G401 (cell line): ENCODE measurements around the gene CNNM3. TPM values are rescaled to one million over a fixed set of nuclear protein-coding genes. Genes with fewer than 3 reads are reported as not detected.
"Not testable (repeated sequence)": the region's sequence is repeated elsewhere in the genome, so short reads cannot be mapped to it uniquely, and the experiment has no call there.

ENCODE experiments used
- DNase-seq: peaks from one replicate; pipeline ENCODE4 v3.0.0-alpha.2; 2015; ENCODE audit warnings: low spot score
- in situ Hi-C: cut with HindIII; loops from 2 replicates; pipeline ENCODE4 v1.10.0; 2016; ENCODE audit warnings: low sequenced_read_pairs, mixed read lengths
- total RNA-seq: library from RNA; depleted of rRNA; stranded (reverse); fragments of >200 nt; shearing (Covaris generic); gene quantifications from 2 replicates; pipeline ENCODE4 v1.2.3, GENCODE V29; 2014

The CNNM3 gene
- total RNA-seq, 1 experiment from 2014 or later: 15.9 TPM

DNA sequence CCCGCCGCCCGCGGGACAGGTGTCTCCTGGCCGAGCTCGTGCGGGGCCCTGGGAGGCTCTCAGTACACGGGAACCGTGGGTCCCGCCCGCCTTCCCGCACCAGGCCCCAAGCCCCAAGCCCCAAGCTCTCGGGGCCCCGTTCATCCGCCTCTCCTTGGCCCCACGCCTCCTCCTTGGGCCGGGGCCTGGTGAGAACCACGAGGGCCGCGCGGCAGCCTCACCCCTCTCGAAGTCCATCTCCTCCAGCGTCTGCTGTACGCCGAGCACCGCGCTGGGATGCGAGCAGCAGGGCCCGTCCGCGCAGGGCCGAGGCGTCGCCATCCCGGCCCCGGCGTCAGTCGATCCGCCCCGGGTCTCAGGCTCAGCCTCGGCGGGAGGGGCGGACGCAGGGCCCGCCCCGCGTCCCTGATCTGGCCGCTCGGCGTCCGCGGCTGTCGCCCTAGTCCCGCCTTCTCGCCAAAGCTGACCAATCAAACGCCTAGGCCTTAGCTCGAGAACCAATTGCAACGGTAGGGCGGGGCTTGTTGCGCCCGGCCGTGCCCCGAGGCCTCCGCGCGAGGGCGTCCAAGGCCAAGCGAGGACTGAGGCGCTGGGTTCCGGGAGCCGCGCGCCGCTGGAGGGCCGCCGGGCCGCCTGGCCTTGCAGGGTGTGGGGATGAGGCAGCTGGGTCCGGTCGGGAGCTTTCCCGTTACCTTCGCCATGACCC, 41.8 kb downstream of the CNNM3 start, which contains the start of gene ANKRD39:
Gene ANKRD39 (minus strand): TSS at position 350 of the 706 bp plus-strand sequence. CDS start 29 bp downstream, at position 321.
- in situ Hi-C loops: no loop called here
- DNase-seq: peak; percentile 98

DNA sequence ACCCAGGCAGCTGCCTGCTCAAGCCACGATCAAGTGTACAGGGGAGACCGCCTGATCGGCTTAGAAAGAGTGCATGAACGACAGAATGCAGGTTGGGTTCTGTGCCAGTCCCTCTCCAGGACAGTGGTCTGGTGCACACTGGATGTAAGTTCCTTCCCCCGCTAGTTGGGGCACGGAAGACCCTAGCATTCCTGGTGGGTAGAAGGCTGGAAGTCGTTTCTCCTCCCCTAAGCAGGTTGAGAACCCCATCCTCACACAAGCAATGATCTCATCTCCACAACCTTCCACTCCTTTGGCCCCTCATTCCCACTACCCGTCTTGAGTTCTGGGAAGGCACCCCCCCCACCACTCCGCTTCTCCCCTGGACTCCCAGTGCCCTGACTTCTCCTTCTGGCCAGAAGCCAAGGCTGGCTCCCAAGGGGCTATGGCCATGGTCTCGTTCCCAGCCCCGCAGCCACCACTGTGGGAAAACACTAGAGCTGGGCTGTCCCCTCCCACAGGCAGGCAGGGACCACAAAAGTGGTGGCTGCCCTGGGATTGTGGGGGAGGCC, 43.1 kb downstream of the CNNM3 start:
- in situ Hi-C loops: no loop called here
- DNase-seq: peak; percentile 55

DNA sequence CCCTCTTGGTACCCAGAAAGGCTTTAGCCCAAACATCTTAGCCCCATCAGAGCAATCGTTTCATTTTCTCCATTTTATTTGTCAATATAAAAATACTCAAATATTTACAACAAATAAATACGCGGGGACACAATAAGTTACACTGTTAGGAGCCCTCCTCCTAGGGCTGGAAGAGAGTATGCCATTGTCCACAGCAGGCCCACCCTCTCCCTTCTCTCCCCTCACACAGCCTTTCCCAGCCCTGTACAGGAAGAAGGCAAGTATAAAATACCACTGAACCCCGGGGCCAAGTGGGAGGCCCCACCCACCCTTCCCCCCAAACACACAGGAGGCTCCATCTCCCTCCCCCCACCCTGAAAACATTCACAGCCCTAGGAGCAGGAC, 43.6 kb downstream of the CNNM3 start:
- DNase-seq: no peak
- in situ Hi-C loops: no loop called here

DNA sequence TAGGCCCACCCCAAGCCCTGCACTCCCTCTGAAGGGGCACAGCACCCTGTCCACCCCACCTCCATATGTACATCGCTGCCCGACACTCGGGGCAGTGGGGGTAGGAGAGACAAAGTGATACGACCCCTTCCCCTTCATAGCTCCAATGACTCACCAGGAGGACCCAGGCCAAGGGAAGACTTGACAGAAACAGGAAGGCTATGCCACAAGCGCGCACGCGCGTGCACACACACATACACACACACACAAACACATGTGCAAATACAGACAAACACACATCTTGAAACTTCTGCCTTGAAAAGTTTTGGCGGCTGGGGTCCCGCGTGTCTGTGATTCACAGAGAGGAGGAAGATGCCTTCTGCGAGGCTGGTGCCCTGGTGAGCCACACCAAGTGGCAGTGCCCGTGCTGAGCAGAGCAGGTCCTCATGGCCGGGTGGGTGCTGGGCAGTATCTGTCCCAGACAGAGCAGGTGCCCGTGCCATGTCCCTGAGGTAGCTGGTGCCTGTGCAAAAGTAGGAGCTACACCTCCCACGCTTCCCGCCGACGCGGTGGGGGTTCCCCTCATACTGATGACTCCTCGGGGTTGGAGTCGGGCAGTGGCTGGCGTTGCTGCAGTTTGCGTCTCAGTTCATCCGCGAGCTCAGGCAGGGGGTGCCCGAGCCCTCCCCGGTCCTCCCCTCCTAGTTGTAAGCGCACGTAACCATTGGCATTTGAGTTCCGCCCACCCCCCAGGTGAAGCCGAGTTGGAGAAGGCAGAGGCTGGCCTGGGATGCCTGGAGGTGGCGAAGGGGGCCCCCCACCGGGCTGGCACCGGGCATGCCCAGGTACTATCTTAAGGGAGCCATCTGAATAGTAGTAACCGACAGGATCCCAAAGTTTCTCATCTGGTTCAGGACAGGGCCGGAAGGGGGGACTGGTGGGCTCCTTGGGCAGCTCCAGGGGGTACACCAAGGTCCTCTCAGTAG, 44.3 kb downstream of the CNNM3 start:
- no peak for DNase-seq
- in situ Hi-C loops: no loop called here

DNA sequence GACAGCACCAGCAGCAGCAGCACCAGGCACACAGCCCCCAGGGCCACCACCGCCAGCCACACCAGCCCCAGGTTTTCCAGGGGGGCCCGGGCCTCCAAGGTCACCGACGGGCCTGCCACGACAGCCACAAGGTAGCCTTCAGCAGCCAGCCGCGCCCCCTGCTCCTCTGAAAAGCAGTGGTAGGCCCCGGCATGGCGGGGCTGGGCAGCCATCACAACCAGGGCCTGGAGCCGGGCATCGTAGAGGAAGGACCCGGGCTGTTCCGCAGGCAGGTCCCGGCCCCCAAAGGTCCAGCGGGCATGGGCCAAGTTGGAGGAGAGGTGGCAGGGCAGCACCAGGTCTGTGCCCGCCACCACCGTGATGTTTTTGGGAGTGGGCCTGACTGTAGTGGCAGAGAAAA, 45.0 kb downstream of the CNNM3 start:
- in situ Hi-C loops: no loop called here
- no peak for DNase-seq

DNA sequence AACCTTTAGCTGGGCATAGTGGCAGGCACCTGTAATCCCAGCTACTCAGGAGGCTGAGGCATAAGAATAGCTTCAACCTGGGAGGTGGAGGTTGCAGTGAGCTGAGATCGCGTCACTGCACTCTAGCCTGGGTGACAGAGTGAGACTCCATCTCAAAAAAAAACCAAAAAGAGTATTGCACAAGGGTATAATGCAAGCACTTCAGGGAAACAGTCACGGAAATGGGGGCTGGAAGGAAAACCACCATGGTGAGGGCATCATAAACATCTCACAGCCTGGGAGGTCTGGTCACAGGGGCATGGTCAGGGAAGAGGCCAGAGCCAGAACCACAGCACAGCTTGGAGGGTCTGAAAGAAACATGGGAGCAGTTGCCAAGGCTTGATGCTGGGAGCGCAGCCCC, 47.0 kb downstream of the CNNM3 start:
- in situ Hi-C loops, DNase-seq: not testable (repeated sequence)

DNA sequence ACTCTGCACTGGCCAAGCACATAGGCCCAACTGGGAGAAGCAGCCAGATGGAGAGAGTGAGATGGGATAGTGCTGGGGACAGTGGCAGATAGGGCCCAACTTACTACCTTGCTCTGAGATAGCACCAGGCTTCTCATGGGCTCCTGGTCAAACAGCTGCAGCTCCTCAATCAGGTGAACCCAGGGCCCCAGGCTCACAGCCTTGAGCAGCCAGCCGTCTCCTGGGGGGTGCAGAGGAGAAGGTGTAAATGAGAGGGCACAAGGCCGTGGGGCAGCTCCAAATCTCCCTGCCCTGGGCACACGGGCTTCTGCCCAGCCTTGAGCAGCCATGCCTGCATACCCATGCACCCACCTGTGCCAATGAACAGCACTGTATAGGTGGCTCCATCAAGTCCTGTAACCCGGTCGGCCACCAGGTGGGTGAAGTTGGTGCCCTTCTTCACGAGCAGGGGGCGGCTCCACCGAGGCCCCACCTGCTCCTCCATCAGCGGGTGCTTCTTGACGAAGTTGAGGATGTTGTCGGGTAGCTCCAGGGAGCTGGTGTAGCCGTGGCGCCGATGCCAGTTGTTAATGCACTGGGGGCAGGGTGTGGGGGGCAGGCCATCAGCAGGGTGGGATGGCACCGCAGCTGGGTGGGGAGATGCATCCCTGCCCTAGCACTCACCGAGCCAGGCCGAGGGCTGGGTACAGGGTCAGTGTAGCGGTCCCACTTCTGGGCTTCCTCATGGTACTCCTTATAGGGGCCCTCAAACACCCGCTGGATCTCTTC, 47.7 kb downstream of the CNNM3 start:
- in situ Hi-C loops: no loop called here
- peak; percentile 9 for DNase-seq

DNA sequence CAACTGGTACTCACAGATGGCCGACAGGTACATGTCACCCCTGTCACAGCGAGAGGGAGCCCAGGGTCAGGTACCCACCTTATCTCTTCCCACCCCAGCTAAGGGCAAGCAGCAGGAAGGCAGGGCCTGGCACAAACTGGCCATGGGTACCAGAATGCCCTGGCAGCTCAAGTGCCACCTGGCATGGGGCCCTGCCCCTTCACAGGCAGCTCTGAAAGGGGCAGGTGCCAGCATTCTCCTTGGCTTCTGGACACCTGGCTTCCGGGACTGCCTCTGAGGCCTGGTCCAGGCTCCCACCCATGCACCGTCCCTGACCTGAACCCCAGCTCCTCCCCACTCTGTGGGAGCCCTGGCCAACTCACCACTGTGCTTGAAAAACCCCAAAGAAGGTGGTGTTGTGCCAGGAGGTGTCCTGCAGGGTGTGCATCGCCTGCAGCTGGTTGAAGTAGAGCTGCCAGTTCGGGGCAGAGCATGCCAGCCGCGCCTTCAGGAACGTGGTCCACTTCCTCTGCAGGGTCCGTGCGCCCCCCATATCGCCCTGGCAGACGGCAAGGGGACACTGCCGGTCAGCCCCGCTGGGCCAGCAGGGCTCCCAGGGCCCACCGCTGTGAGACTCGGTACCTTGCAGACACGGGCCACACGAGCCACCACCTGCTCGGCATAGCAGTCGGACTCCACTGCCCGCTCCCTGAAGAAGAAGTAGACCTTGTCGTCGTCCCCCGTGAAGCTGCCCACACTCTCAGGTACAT, 48.4 kb downstream of the CNNM3 start:
- DNase-seq: peak; percentile 91
- in situ Hi-C loops: no loop called here

DNA sequence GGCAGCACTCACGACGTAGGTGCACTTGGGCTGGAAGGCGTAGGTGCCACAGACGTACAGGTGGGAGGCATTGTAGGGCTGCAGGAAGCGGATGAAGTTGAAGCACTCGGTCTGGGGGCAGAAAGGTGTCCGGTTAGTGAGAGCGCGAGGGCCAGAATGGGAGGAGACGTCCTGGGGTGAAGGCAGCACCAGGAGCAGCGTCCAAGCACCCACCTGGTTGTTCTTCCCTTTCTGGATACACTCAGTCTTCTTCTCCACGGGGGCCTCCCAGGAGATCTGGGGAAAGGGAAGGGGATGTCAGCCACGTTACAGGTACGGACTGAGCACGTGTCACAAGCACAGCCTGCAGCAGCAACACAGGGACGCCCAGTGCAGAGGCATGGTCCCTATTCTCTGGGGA, 49.6 kb downstream of the CNNM3 start:
- DNase-seq: no peak
- in situ Hi-C loops: no loop called here

DNA sequence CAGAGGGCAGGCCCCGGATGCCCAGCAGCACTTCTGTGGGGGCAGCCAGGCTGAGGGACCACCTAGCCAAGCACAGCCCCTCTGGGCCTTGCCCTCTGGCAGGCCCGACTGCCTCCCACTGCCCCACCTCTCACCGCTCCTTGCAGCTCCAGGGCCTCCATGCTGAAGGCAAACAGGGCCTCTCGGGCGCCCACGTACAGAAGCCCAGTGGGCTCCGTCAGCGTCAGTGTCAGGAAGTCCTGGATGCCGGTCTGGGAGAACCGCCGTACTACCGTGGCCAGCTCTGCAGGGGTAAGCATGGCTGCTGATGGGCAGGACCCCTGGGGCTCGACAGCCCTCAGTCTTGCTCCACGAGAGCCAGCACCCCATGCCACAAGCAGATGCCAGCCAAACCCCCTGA, 50.1 kb downstream of the CNNM3 start:
- no peak for DNase-seq
- in situ Hi-C loops: no loop called here

DNA sequence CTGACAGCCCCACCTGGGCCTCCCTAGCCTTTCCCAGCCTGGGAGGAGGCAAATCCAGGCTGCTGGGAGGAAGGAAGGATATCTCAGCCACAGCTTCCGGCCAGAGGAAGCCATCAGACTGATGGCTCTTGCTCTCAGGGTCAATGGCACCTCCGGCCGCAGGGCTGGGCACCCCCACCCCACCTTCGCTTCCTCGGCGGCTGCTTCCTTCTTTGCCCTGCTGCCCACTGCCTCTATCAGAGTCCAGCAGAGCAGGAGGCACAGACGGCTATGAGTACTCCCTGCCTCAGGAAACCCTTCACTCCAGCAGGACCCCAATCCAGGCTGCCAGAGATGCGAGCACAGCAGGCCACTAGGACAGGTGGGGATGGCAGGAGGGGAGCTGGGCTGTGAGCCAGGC, 50.5 kb downstream of the CNNM3 start:
- in situ Hi-C loops: no loop called here
- no peak for DNase-seq

DNA sequence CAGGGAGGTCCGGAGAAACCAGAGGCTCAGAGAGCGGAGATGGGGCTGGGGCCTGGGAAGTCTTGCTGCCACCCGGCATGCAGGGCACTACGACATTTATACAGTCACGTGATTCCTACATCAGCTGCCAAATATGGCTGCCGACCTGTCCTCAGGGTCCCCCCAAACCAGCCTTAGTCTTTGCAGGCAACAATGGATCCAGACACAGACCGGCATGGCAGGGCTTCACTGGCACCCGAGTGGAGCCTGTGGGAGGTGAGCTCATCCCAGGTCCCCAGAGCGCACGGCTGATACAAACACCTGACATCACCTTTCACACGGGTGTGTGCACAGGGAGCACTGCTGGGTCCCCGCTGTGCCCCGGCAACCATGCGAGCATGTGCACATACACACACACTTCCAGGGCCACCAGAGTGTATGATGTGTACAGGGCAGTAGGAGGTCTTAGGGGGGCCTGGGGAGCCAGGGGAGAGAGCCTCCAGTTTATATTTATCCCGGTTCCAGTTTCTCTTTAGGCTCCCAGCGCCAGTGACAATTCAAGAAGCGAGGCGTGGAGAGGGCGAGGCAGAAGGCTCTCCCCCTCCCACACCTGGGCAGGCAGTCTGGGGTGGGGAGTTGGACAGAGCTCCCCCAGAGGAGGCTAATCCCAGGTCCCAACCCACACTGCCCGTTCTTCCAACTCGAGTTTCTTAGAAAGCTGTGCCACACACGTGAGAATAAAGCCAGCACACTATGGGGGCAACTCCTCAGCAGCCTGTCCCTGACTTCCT, 51.1 kb downstream of the CNNM3 start:
- DNase-seq: peak; percentile 74
- in situ Hi-C loops: no loop called here

DNA sequence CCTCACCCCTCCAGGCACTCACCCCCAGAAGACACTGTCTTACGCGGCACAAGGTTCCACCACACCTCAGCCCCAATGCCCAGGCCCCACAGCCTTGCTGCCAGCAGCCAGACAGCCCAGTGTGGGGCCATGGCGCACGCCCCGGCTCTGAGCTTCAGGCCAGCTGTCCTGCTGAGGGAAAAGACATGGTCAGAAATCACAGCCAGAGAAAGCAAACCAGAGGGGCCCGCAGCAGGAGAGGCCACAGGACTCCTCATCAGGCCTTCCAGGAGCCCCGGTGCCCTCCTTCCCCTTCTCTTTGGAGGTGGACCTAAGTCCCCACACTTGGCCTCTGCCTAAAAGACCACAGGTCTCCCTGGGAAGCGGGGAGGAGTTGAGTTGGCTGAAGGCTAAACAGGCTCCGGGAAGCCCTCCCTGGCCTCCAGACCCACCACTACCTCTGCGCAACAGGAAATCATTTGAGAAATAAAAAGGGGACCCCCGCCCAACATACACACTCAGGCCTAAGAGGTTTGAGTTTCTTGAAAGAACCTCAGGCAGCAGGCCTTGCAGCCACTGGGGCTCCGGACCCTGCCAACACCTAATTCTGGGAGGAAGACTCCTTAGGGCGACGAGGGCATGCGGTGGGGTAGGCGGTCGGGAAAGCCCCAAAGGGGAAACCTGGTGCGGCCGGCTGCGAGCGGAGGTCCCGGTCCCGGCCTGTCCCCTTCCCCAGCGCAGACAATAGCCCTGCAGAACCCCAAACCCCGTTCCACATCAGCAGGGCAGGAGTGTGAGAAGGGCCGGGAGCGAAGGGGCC, 51.9 kb downstream of the CNNM3 start:
- in situ Hi-C loops: no loop called here
- DNase-seq: peak; percentile 87

DNA sequence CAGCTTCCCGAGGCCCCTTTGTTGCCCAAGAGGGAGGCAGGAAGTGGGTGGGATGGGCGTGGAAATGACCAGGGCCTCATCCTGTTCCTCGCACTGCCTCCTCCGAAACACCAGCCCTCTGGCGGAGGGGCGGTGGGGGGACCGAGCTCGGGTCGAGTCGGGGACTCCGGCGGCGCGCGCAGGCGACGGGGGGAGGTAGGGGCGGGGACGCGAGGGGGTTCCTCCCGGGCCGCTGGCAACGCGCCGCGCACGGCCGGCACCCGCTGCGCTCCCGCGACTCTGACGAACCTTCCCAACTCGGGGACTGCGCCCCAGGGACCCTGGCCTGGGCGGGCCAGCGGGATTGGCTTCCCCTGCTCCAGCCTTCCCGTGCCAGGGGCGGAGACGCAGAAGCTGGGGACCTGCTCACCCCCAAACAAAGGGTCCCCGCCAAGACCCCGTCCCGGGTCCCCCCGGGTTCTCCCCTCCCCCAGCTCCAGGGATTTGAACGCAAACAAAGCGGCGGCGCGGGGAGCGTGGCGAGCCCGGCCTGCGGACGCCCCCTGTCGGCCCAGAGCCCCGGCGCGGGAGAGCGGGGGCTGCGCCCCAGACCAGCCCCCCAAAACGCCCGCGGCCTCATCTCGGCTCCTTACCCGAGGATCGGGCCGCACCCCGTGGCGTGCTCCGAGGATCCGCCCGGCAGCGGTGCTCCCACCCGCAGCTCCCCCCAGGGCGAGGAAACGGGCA, 52.6 kb downstream of the CNNM3 start:
- in situ Hi-C loops: no loop called here
- DNase-seq: peak; percentile 59

DNA sequence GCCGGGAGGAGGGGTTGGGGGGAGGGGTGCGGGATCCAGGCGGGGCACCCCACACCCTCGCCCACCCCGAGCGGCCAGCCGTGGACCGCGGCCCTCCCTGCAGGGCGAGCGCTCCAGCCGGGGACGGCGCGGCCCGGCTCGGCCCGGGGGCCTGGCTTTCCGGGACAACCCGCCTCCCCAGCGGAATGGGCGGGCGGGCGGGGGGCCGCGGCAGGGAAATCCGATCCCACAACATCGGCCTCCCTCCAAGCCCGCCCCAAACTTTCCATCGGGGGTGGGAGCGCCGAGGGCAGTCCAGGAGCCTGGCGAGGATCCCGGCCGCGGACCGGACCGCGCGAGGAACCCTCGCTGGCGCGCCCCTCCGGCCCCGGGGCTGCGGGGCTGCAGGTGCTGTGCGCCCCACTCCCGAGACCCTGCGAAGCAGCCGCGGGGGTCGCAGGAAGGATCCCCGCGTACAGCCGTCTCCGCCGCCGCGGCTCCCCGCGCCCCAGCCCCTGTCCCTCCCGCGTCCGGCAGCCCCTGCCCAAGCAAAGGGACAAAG, 53.3 kb downstream of the CNNM3 start:
- no peak for DNase-seq
- in situ Hi-C loops: no loop called here
